ENCODE measurements around the gene AKAP8. TPM values are rescaled to one million over a fixed set of nuclear protein-coding genes. Genes with fewer than 3 reads are reported as not detected.
"Not testable (repeated sequence)": the region's sequence is repeated elsewhere in the genome, so short reads cannot be mapped to it uniquely, and the experiment has no call there.

AKAP8 gene
- total and polyA plus RNA-seq, 2 of the 4 experiments (the other 2 are of a cell fraction) = 12.2 to 13.4 TPM

DNA sequence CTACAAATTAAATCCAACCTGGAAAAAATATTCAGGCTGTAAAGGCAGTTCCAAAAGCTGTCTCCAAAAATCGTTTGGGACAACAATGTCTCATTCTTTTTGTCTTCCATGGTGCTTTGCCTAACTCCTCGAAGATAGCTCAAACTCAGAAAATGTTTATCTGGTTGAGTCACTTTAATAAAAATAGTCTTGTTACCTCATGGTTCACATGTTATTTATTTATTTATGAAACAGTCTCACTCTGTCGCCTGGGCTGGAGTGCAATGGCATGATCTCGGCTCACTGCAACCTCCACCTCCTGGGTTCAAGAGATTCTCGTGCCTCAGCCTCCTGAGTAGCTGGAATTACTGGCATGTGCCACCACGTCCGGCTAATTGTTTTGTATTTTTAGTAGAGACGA is 42.4 kb downstream of the AKAP8 start:
- H3K27ac ChIP-seq (ENCODE audit: insufficient read depth, low read length) = no peak overlapping the region
- H3K23ac ChIP-seq (ENCODE audit: low read depth, low read length) = no peak overlapping the region
- intact Hi-C loops (cut with micrococcal nuclease) = no loop called here
- peaks cover 6% of the 10 kb centered on the region for H3K4me1 ChIP-seq (ENCODE audit: control insufficient read depth, insufficient read depth, low read length)
- ChIA-PET CTCF (no interaction called here), POLR2A (ENCODE audit: unreplicated experiment) (interaction anchor here (0.6 kb wide), 1 partner anchor 176 kb away, joined by 11 read pairs; no protein-coding TSS in a partner anchor)
- no TSS peak for BruUV-seq (replicated peaks)
- H3K4ac ChIP-seq (ENCODE audit: low read depth, low read length) = no peak overlapping the region
- DNase-seq (peak; percentile 80), ATAC-seq (ENCODE audit: low read depth) (peak; percentile 33)
- H4K8ac ChIP-seq (ENCODE audit: low read depth in 2 of 2, low read length in 2 of 2) = no peak overlapping the region
- H2BK5ac ChIP-seq (ENCODE audit: low read depth, low read length, poor library complexity, severe bottlenecking) = no peak overlapping the region
- H3K56ac ChIP-seq (ENCODE audit: extremely low read depth, insufficient read depth, low read length) = no peak overlapping the region
- H3K9me3 ChIP-seq (ENCODE audit: control insufficient read depth, insufficient read depth, low read length) = no peaks in the 10 kb centered on the region
- dilution Hi-C loops (cut with HindIII; ENCODE audit: low sequenced_read_pairs, unreplicated experiment) = no loop called here
- H2BK120ac ChIP-seq (ENCODE audit: low read depth, low read length) = no peak overlapping the region
- 0 out of 2 replicates have a peak, but pooled peaks have one; percentile 26 for TF ChIP-seq CEBPB (IDR thresholded peaks at IDR 0.05; ENCODE audit: low read depth, low read length)
- TF ChIP-seq POLR2A (IDR thresholded peaks at IDR 0.05; ENCODE audit: low read depth, low read length) = no peak
- TF ChIP-seq, protein P1, sequence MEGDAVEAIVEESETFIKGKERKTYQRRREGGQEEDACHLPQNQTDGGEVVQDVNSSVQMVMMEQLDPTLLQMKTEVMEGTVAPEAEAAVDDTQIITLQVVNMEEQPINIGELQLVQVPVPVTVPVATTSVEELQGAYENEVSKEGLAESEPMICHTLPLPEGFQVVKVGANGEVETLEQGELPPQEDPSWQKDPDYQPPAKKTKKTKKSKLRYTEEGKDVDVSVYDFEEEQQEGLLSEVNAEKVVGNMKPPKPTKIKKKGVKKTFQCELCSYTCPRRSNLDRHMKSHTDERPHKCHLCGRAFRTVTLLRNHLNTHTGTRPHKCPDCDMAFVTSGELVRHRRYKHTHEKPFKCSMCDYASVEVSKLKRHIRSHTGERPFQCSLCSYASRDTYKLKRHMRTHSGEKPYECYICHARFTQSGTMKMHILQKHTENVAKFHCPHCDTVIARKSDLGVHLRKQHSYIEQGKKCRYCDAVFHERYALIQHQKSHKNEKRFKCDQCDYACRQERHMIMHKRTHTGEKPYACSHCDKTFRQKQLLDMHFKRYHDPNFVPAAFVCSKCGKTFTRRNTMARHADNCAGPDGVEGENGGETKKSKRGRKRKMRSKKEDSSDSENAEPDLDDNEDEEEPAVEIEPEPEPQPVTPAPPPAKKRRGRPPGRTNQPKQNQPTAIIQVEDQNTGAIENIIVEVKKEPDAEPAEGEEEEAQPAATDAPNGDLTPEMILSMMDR (conservative IDR thresholded peaks at IDR 0.05; ENCODE audit: low read depth, low read length) = no peak
- H3K36me3 ChIP-seq (ENCODE audit: control insufficient read depth, insufficient read depth, low read length) = peaks cover 4% of the 10 kb centered on the region
- no peaks in the 10 kb centered on the region for H3K27me3 ChIP-seq (ENCODE audit: control insufficient read depth, insufficient read depth, low read length)
- 93% methylated on average over 3 of the region's 8 CpGs; no CpG with 5 or more reads in 1 of the 2 experiments for WGBS, 2 experiments (ENCODE audit: extremely low coverage in 2 of 2, insufficient read length in 1 of 2)
- H3K4me2 ChIP-seq (ENCODE audit: low read depth, low read length) = peak overlapping the region; percentile 57; the same call in 1 of the 2 replicates
- no peak overlapping the region for H2BK15ac ChIP-seq (ENCODE audit: low read depth, low read length)
- H3K9ac ChIP-seq (ENCODE audit: low read depth, low read length) = no peak overlapping the region
- peaks cover 8% of the 10 kb centered on the region for H3K9me1 ChIP-seq (ENCODE audit: insufficient read depth, low read length)
- no peak overlapping the region for H3K18ac ChIP-seq (ENCODE audit: low read depth, low read length)
- H4K5ac ChIP-seq (ENCODE audit: low read depth, low read length) = no peak overlapping the region
- H4K91ac ChIP-seq (ENCODE audit: insufficient read depth, low read depth, low read length) = no peak overlapping the region
- in situ Hi-C loops (cut with MboI; ENCODE audit: low sequenced_read_pairs) = no loop called here
- H2AFZ ChIP-seq (replicated peaks; ENCODE audit: low read length, poor library complexity) = no peak overlapping the region
- H3K4me3 ChIP-seq (ENCODE audit: insufficient read depth, low read depth, low read length) = no peak overlapping the region
- no peak overlapping the region for H2BK20ac ChIP-seq (ENCODE audit: low read depth, low read length)
- no peak overlapping the region for H3K14ac ChIP-seq (replicated peaks; ENCODE audit: low read depth, low read length)
- peaks cover 24 to 54% of the 10 kb centered on the region in 2 experiments for H3K79me1 ChIP-seq (ENCODE audit: low read depth in 1 of 2, low read length in 2 of 2)
- H2AK9ac ChIP-seq (replicated peaks; ENCODE audit: low read depth, low read length, poor library complexity) = no peak overlapping the region
- no peak overlapping the region for H2AK5ac ChIP-seq (ENCODE audit: low read depth, low read length)
- peaks cover 7% of the 10 kb centered on the region for H4K20me1 ChIP-seq (ENCODE audit: insufficient read depth, low read length)

DNA sequence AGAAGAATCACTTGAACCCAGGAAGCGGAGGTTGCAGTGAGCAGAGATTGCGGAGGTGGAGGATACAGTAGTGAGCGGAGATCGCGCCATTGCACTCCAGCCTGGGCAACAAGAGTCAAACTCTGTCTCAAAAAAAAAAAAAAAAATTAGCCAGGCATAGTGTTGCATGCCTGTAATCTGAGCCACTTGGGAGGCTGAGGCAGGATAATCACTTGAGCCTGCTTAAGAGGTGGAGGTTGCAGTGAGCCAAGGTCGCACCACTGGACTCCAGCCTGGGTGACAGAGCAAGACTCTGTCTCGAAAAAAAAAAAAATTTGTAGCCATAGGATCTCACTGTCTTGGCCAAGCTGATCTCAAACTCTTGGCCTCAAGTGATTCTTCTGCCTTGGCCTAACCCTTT is 43.6 kb downstream of the AKAP8 start:
- H3K14ac ChIP-seq (replicated peaks; ENCODE audit: low read depth, low read length); H3K27me3 ChIP-seq (ENCODE audit: control insufficient read depth, insufficient read depth, low read length); in situ Hi-C loops (cut with MboI; ENCODE audit: low sequenced_read_pairs); H2BK120ac ChIP-seq (ENCODE audit: low read depth, low read length); H3K27ac ChIP-seq (ENCODE audit: insufficient read depth, low read length); H3K4ac ChIP-seq (ENCODE audit: low read depth, low read length); H3K23ac ChIP-seq (ENCODE audit: low read depth, low read length); H3K56ac ChIP-seq (ENCODE audit: extremely low read depth, insufficient read depth, low read length); H2AK5ac ChIP-seq (ENCODE audit: low read depth, low read length); H4K91ac ChIP-seq (ENCODE audit: insufficient read depth, low read depth, low read length); H2BK5ac ChIP-seq (ENCODE audit: low read depth, low read length, poor library complexity, severe bottlenecking); DNase-seq; H3K9ac ChIP-seq (ENCODE audit: low read depth, low read length); H4K5ac ChIP-seq (ENCODE audit: low read depth, low read length); H3K9me3 ChIP-seq (ENCODE audit: control insufficient read depth, insufficient read depth, low read length); H2AK9ac ChIP-seq (replicated peaks; ENCODE audit: low read depth, low read length, poor library complexity); H3K4me1 ChIP-seq (ENCODE audit: control insufficient read depth, insufficient read depth, low read length); H2BK20ac ChIP-seq (ENCODE audit: low read depth, low read length); H3K4me2 ChIP-seq (ENCODE audit: low read depth, low read length); H3K18ac ChIP-seq (ENCODE audit: low read depth, low read length); intact Hi-C loops (cut with micrococcal nuclease); H2BK15ac ChIP-seq (ENCODE audit: low read depth, low read length); H3K36me3 ChIP-seq (ENCODE audit: control insufficient read depth, insufficient read depth, low read length); H2AFZ ChIP-seq (replicated peaks; ENCODE audit: low read length, poor library complexity); BruUV-seq (replicated peaks); H3K9me1 ChIP-seq (ENCODE audit: insufficient read depth, low read length); POLR2A ChIA-PET (ENCODE audit: unreplicated experiment); dilution Hi-C loops (cut with HindIII; ENCODE audit: low sequenced_read_pairs, unreplicated experiment); H4K8ac ChIP-seq (ENCODE audit: low read depth in 2 of 2, low read length in 2 of 2); ATAC-seq (ENCODE audit: low read depth); H3K4me3 ChIP-seq (ENCODE audit: insufficient read depth, low read depth, low read length): not testable (repeated sequence)
- Histone ChIP-seq H3K79me1 (ENCODE audit: low read depth in 1 of 2, low read length in 2 of 2) (peaks cover 24 to 51% of the 10 kb centered on the region in 2 experiments), H4K20me1 (ENCODE audit: insufficient read depth, low read length) (peaks cover 13% of the 10 kb centered on the region)
- CTCF ChIA-PET = interaction anchor here (1.1 kb wide), 1 partner anchor 43 kb away, joined by 3 read pairs; no protein-coding TSS in a partner anchor
- WGBS, 2 experiments (ENCODE audit: extremely low coverage in 2 of 2, insufficient read length in 1 of 2) = 100% methylated on average over 3 of the region's 7 CpGs; no CpG with 5 or more reads in 1 of the 2 experiments

Measured in IMR-90 (cell line).